NCI-H748 treated with DMSO at 0.1 percent for 48 hours (cell line): Measurements from ENCODE around the gene STAC2.
"Not testable (repeated sequence)": the region's sequence is repeated elsewhere in the genome, so short reads cannot be mapped to it uniquely, and the experiment has no call there.

Experiments used
- DNase-seq: peaks from one replicate; lab custom pipeline; 2025; lab: John Stamatoyannopoulos, UW

Gene STAC2

GRCh38 chr17:39225308-39225958, at the start of gene STAC2:
TSS of gene STAC2 (minus strand) at chr17:39225945. CDS start at chr17:39225502, 443 bp downstream.
- DNase-seq: no peak

GRCh38 chr17:39271546-39271945, 45.8 kb upstream of the STAC2 start:
- DNase-seq: no peak

GRCh38 chr17:39270923-39271322, 45.2 kb upstream of the STAC2 start:
- DNase-seq: no peak

- no peak for DNase-seq
These were observed 38.4 kb upstream of the STAC2 start for GRCh38 chr17:39264119-39264518.

GRCh38 chr17:39261286-39261685, 35.5 kb upstream of the STAC2 start:
- DNase-seq: no peak

- DNase-seq: no peak
These were observed 27.2 kb upstream of the STAC2 start for GRCh38 chr17:39252788-39253460.

- no peak for DNase-seq
These were observed 26.3 kb upstream of the STAC2 start for GRCh38 chr17:39251997-39252396.

- DNase-seq: not testable (repeated sequence)
These were observed 24.3 kb upstream of the STAC2 start for GRCh38 chr17:39250076-39250475.

- DNase-seq: no peak
These were observed 20.5 kb upstream of the STAC2 start for GRCh38 chr17:39246274-39246673.

- peak; percentile 56 for DNase-seq
These were observed 19.1 kb upstream of the STAC2 start for GRCh38 chr17:39244600-39245570.

GRCh38 chr17:39244016-39244599, 18.4 kb upstream of the STAC2 start:
- no peak for DNase-seq

- DNase-seq: no peak
These were observed 17.4 kb upstream of the STAC2 start for GRCh38 chr17:39243155-39243554.

- no peak for DNase-seq
These were observed 14.9 kb upstream of the STAC2 start for GRCh38 chr17:39240631-39241030.

- DNase-seq: peak; percentile 24
These were observed 14.0 kb upstream of the STAC2 start for GRCh38 chr17:39239640-39240314.

- peak; percentile 8 for DNase-seq
These were observed 12.7 kb upstream of the STAC2 start for GRCh38 chr17:39238311-39238972.

GRCh38 chr17:39237586-39237985, 11.8 kb upstream of the STAC2 start:
- DNase-seq: no peak

- DNase-seq: no peak
These were observed 11.3 kb upstream of the STAC2 start for GRCh38 chr17:39236981-39237441.

GRCh38 chr17:39236450-39236927, 10.7 kb upstream of the STAC2 start:
- no peak for DNase-seq

- peak; percentile 39 for DNase-seq
These were observed 10.1 kb upstream of the STAC2 start for GRCh38 chr17:39235555-39236449.
